SHP77 (cell line): ENCODE measurements around the gene NOTUM.

Experiments
- DNase-seq, 2 experiments: peaks; one replicate each; lab custom pipeline; 2025; lab: John Stamatoyannopoulos, UW

The NOTUM gene

DNA sequence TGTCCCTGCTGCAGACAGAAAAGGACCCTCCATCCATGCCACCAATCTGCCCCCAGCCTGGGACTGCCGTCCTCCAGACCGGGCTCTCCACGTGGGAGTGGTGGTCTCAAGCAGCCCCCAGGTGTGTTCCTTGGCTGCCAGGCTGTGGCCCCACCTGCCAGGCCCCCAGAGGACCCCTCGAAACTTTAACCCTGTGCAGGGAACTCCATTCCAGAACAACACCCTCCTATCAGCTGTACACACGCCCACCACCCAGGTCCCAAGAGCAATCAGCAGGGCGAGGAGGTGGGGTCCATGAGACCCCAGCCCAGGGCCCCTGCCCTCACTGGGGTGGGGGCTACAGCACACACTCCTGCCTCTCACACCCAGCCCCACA is 25.3 kb downstream of the NOTUM start:
- no peak for DNase-seq

DNA sequence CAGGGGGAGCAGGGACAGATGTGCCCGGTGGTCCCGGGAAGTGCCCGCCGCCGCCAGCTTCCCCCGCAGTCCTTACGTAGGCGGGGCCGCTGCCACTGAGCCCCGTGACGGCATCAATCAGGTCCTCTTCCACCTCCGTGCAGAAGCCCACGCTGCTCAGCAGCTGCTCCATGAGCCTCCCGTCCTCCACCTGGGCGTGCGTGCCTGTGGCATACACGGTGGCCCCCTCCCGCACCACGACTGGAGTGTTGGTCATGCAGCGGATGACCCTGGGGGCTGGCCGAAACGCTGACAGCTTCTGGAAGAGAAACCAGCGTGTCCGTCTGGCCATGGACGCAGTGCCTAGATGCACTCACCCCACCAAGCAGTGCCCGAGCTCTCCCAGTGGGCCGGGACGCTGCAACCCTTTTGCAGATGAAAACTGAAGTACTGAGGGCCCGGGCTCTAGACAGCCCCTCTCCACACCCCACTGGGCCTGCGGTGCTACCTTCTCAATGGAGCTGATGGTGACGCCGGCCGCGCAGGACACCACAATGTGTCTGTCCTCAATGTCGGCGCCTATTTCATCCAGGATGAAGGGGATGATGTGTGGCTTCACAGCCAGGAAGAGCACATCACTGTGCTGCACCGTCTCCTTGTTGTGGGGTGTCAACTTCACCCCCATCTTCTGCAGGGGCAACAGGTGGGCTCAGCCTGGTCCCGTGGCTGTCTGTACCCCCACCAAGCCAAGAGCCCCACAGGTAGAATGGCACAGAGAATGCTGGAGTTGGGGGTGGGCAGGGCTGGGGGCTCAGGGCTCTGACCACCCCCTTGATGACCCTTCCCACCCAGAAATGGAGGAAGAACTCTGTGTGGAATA is 25.9 kb downstream of the NOTUM start:
- no peak for DNase-seq

DNA sequence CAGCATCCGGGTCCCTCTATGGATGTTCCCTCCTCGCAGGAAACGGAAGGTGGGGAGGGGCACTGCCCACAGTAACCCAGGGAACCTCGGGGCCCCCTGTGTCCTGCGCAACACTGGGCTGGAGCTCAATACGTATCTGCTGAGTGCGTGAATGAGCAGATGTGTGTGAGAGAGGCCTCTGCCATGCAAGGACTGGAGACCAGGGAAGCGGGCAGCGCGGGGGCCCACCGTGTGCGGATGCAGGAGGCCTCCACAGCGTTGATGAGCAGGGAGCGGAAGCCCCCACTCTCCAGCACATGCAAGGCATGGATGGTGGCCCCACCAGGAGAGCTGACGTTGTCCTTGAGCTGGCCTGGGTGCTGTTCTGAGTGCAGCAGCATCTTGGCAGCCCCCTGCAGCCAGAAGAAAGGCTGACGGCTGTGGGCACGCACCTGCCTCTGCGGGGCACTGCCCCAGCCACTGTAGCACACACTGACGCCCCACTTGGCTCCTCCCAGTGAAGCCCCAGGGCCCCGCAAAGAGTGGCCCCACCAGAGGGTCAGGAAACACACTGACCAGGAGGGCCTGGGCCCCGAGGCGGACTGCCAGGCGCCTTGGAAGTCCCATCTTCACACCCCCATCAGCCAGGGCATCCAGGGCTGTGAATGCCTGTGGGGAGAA is 26.8 kb downstream of the NOTUM start:
- DNase-seq, result no peak

- DNase-seq, result no peak
Measured at GRCh38 chr17:81933178-81933699, 27.7 kb downstream of the NOTUM start.

DNA sequence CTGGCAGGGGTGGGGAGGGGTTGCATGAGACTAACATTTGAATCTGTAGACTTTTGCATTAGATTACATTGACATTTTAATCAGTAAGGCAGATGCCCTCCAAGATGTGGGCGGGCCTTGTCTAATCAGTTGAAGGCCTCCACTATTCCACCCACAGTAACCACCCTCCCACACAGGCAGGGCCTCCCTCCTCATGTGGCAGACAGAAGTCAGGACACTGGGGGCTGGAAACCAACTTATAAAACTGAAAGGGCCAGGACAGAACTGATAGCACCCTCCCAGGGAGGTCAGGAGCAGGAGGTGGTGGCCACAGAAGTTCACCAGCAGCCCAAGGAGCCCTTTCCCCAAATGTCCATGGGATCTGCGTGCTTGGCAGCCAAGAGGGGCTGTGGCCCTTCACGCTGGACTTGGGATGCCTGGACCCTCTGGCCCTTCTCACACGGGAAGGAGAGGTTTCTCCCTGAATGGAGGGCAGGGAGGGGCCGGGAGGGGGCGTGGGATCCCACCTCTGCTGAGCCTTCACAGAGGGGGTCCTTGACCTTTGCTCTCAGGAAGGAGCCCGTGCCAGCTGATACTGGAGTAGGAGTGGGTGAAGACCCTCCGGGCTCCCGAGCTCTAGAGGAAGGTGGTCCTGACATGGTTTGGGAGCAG is 28.5 kb downstream of the NOTUM start:
- no peak for DNase-seq

DNA sequence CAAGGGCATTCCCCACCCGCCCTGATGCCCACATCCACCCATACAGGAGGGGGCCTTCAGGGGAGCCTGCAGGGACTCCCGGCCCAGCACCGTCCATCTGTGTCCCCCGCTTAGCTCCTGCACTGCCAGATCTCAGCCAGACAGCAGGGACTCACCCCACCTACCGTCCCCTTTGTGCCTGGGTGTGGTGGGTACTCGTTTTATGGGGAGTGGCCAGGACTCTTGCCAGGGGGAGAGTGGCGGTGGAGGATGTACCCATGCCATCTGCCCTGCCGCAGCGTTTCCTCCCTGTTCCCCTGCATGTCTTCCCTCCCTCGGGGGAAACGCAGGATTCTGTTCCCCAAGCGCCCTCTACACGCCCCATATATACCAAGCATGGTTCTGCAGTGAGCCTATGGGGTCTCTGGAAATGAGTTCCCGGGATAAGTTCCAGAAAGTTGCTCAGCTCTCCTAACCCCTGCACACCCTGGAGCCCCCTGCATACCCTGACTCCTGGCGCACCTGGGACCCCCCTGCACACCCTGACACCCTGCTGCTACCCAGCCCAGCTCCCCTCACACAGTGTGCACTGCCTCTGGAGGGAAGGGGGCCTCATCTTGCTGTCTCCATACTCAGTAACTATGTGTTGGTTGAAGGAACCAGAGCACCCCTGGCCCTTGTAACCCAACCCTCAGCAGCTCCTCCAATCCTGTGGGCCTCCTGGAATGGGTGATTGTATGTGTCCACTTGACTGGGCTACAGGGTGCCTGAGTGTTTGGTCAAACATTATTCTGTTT is 29.2 kb downstream of the NOTUM start:
- DNase-seq, result no peak

DNA sequence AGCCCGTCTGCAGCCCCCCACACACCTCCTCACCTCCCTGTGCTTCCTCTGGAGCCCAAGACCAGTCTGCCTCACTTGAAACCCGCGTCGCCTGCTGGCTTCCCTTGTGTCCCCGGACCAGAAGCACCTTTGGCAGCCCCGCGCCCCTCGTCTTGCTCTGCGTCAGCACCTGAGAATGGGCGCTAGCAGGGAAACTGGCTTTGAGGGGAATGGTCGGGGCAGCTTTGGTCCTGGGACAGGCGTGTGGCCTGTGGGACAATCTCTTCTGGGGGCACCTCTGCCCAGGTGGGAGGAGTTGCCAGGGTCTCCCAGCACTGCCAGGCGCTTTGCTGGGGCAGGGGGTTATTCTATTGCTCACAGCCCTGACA is 29.8 kb downstream of the NOTUM start:
- no peak for DNase-seq

DNA sequence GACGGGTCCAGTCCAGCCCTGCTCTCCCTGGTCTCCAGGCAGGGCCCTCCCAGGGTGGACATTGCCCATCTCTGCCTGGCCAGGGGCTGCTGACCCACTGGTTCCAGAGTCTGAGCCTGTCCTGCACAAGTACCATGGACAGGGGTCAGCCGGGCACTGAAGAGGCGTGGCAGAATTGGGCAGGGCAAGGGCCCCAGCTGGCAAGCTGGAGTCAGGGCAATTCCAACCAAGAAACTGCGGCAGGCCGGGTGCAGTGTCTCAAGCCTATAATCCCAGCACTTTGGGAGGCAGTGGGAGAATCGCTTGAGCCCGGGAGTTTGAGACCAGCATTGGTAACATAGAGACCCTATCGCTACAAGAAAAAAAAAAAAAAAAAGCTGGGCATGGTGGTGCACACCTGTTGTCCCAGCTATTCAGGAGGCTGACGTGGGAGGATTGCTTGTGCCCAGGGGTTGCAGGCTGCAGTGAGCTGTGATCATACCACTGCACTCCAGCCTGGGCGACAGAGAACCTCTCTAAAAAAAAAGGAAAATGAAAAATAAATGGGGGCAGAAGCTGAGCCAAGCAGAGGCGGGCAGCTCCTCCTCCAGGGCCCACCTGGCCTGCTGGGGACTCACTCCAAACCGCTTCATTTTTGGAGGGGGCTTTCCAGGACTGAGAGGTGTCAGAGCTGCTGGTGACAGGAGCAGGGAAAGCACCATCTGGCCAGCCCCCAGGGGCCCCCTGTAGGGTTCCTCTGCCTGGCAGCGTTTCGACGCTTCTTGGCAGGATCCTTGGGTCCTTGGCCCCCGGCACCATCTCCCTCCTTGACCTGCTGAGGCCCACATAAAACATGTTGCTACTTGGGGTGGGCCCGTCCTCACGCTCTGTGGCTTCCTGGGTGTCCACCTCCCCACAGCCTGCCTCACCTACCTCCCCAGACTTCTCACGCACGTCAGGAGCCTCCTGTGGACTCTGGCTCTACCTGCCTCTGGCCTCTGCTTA is 30.6 kb downstream of the NOTUM start:
- DNase-seq, result no peak

DNA sequence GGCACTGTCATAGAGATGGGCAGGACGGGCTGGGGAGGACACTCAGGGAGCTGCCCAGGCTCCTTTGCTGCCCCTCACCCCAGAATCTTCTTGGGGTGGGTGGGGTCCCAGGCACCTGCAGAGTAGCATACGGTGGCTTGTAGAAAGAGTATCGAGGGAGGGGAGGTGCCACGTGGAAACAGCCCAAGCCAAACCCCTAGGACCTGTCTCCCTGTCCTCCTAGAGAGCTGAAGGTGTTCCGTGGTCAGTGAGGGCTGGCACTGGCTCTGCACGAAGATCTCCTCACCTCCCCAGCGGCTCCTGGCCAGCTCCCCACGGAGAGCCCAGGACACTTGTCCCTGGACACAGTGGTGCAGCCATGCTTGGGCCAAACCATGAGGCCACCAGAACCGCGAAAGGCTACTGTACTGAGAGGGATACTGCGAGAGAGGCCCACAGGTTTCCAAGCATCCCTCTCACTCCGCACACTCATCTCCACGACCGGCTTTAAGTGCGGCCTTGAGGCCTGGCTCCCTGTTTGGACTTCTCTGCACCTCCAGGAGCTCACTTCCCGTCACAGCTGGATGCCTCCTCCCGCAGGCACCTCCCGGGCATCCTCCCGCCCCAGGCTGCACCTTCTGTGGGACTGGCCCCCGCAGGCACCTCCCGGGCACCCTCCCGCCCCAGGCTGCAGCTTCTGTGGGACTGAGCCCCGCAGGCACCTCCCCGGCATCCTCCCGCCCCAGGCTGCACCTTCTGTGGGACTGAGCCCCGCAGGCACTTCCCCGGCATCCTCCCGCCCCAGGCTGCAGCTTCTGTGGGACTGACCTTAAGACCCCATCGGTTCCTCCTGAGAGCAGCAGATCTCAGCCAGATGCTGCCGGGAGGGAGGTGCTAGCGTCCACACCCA is 31.5 kb downstream of the NOTUM start:
- no peak for DNase-seq

DNA sequence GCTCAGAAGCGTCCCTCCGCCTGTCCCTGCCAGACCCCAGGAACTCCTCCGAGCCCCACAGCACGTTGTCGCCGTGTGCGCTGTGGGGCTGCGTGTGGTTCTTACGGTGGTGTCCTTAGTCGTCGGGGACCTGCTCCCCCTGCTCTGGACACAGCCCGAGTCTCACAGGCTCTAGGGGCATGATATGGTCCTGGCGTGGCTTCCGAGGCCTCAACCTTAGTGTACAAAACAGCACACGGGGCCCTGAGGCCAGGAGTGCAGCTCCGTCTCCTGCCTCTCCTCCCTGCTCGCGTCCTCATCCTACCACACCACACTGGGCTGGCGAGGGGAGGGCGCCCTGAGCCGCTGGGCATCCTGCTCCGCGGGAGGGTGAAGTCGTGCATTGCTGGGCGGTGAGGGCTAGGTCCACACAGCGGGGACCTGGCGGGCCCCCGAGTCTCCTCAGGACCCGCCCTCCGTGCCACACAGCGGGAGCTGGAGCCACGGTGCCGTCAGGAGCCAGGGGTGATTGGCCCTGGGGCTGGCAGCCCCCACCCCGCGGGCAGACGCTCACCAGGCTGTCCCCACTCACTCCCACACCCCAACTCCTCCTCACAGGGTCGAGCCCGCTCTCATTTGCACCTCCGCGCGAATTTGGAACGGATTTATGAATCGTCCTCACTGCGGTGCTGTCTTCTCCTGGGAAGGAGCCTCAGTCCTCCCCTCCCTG is 32.3 kb downstream of the NOTUM start:
- peak in 1 of 2 experiments; percentile 48 for DNase-seq

GRCh38 chr17:81927653-81928543 is 33.1 kb downstream of the NOTUM start, which contains the start of gene MAFG:
Gene MAFG, minus strand, starts transcription at chr17:81927735. Its CDS starts 4,550 bp downstream, at chr17:81923185.
- peak; percentile 95 to 97 for DNase-seq

GRCh38 chr17:81927152-81927652 is 33.8 kb downstream of the NOTUM start:
- DNase-seq, result no peak

DNA sequence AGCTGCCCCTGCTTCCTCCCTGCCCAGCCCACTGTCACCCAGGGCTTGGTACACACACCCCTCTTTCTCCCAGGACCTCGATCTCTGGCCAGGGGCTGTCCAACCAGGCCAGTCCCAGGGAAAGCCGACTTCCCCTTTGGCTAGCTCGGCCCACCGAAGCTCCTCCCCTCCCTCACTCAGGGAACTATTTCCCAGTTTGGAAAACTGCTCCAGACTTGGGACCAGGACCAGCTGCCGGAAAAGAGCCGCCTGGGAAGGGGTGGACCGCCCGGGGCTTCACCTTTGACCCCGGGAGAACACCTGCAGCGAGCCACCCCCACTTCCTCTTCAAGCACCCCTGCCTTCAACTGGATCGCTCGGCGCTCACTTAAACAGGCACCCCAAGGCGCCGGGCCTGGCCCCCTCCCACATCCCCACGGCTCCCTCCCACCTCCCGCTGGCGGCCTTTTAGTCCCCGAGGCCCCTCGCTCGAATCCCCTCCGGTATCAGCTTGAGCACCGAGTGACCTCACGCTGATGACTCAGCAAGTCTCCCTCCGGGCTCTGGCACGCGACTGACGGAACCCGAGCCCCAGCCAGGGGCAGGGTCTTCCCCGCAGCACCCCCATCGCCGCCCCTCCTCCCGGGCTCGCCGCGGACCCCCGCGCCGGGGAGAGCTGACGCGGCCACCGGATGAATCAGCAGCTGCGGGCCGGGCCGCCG is 34.4 kb downstream of the NOTUM start:
- peak; percentile 56 to 64 for DNase-seq

- no peak for DNase-seq
Measured at GRCh38 chr17:81925860-81926450, 35.0 kb downstream of the NOTUM start.

DNA sequence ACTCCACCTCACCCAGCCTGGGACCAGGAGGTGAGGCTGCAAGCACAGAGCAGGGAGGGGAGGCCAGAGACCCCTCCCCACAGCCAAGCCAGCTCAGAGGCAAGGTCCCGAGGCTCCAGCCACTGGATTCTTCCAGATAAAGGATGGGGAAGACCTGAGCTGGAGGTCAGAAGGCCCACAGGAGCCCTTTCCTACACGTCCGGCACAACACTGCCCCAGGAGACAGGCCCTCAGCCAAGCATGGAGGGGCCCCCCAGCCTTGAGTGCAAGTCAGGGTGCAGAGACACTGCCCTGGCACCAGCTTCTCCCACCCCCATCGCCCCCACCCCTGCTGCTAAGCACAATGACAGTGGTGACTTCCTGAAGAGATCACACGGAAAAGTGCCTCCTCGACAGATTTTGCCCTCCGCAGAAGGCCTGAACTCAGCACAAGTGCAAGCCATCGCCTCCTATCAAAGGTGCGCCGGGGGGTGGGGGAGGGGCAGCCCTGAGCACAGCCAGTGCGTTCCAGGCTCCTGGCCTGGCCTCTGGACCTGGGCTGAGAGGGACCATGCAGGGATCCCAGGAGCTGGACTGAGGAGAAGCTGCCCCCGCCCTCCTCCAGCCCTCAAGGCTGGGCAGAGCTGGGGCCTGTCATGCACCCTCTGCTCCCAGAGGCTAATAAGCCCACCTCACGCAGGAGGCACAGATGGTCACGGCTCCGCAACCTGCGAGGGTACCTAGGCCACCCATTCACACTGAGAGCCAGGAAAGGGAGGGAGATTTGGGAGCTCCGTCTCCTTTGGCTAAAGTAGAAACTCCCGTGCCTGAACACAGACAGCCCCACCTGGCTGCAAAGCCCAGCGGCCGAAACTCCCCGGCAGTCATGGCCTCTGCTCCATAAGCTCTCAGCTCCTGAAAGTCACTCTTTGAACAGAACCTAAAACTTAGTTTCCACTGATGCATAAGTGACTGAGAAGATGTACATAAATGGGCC is 36.1 kb downstream of the NOTUM start:
- no peak for DNase-seq
